ENCODE measurements around the gene NXPH1.

The NXPH1 gene

DNA sequence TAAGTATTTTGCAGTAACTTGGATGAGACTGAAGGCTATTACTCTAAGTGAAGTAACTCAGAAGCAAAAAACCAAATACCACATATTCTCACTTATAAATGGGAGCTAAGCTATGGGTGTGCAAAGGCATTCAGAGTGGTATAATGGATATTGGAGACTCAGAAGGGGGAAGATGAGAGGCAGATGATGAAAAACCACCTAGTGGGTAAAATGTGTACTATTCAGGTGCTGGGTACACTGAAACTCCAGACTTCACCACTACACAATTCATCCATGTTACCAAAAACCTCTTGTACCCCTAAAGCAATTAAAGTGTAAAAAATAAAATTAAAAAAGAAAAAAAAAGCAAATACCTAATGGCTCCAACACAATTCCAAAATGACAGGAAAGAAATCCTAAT is 351.7 kb downstream of the NXPH1 start:
- no peak overlapping the region for H3K27ac ChIP-seq
- TF ChIP-seq, protein P1, sequence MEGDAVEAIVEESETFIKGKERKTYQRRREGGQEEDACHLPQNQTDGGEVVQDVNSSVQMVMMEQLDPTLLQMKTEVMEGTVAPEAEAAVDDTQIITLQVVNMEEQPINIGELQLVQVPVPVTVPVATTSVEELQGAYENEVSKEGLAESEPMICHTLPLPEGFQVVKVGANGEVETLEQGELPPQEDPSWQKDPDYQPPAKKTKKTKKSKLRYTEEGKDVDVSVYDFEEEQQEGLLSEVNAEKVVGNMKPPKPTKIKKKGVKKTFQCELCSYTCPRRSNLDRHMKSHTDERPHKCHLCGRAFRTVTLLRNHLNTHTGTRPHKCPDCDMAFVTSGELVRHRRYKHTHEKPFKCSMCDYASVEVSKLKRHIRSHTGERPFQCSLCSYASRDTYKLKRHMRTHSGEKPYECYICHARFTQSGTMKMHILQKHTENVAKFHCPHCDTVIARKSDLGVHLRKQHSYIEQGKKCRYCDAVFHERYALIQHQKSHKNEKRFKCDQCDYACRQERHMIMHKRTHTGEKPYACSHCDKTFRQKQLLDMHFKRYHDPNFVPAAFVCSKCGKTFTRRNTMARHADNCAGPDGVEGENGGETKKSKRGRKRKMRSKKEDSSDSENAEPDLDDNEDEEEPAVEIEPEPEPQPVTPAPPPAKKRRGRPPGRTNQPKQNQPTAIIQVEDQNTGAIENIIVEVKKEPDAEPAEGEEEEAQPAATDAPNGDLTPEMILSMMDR (conservative IDR thresholded peaks at IDR 0.05) = no peak

DNA sequence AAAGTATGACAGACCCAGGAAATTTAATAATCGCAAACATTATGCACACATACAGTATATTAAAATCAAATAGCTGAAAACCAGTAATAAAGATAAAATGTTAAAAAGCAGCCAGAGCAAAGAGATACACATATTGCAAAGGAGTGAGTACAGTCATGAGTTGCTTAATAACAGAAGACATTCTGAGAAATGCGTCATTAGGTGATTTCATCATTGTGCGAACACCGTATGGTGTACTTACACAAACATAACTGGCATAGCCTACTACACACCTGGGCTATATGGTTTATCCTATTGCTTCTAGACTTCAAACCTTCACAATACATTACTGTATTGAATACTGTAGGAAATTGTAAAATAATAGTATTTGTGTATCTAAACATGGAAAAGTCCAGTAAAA is 367.6 kb downstream of the NXPH1 start:
- TF ChIP-seq, protein P1 (conservative IDR thresholded peaks at IDR 0.05) = no peak
- no peak overlapping the region for H3K27ac ChIP-seq

Measured in VCaP (cell line).